Measurements from ENCODE around the gene CD226. TPM values are rescaled to one million over a fixed set of nuclear protein-coding genes. Genes with fewer than 3 reads are reported as not detected.

CD226 gene
- total and polyA plus RNA-seq, 10 of the 15 experiments (the other 5 are each of a cell fraction or from before 2014, with no cell fraction given): 12.9 to 68.8 (median 47.3) TPM

- TF ChIP-seq POLR2AphosphoS5 (IDR thresholded peaks at IDR 0.05; ENCODE audit: low read length) (no peak), TBL1XR1 (IDR thresholded peaks at IDR 0.05; ENCODE audit: low read depth, low read length) (no peak), NFYB (IDR thresholded peaks at IDR 0.05; ENCODE audit: insufficient read depth, low read depth, low read length) (no peak)
Measured at GRCh38 chr18:69961718-69962117, 14.0 kb upstream of the CD226 start (continued).

- H2AFZ ChIP-seq (ENCODE audit: control insufficient read depth, low read depth, low read length): no peak overlapping the region
- H3K36me3 ChIP-seq (ENCODE audit: control insufficient read depth in 2 of 2, insufficient read depth in 2 of 2, low read length in 1 of 2): no peaks in the 10 kb centered on the region
- no peaks in the 10 kb centered on the region; the same call in 2 of the 3 replicates for H3K9me3 ChIP-seq (replicated peaks; ENCODE audit: control insufficient read depth, insufficient read depth, low read length)
- in situ Hi-C loops (cut with MboI) (no loop called here), intact Hi-C loops (cut with micrococcal nuclease; ENCODE audit: unreplicated experiment) (loop anchor here (2.0 kb wide), 2 partner anchors 20 to 62 kb away; no protein-coding TSS in a partner anchor)
- H3K4me2 ChIP-seq (ENCODE audit: control insufficient read depth, insufficient read depth): 0 out of 2 replicates have a peak overlapping the region, but pooled peaks have one; percentile 49
- no peaks in the 10 kb centered on the region for H3K79me2 ChIP-seq (ENCODE audit: control insufficient read depth, insufficient read depth, low read length)
- no peaks in the 10 kb centered on the region for H4K20me1 ChIP-seq (ENCODE audit: control insufficient read depth, insufficient read depth)
- DNase-seq (ENCODE audit: low read depth, low spot score) (no peak), ATAC-seq (peak; percentile 62), FAIRE-seq (no peak)
- ChIA-PET POLR2A (no interaction called here), CTCF (interaction anchor here (0.7 to 2.3 kb wide), 7 partner anchors 23 to 336 kb away, joined by 3 to 12 read pairs (median 4); no protein-coding TSS in a partner anchor), RAD21 (ENCODE audit: unreplicated experiment) (interaction anchor here (0.9 to 2.5 kb wide), 10 partner anchors 12 to 112 kb away, joined by 3 to 11 read pairs (median 5); no protein-coding TSS in a partner anchor), SMC1A (ENCODE audit: uncharacterized antibody, unreplicated experiment) (interaction anchor here (0.5 to 2.4 kb wide), 19 partner anchors 12 to 186 kb away, joined by 3 to 19 read pairs (median 4); no protein-coding TSS in a partner anchor)
- WGBS (ENCODE audit: insufficient coverage, insufficient replicate concordance, low lambda C conversion rate, missing lambda C conversion rate): 5% methylated on average over 5 of the region's 5 CpGs
- BruUV-seq (replicated peaks): no TSS peak
- H3K9ac ChIP-seq (ENCODE audit: control insufficient read depth, insufficient read depth, low read length): no peak overlapping the region
- H3K4me1 ChIP-seq (ENCODE audit: control insufficient read depth, insufficient read depth, low read length): peaks cover 36% of the 10 kb centered on the region
- no peaks in the 10 kb centered on the region for H3K27me3 ChIP-seq (replicated peaks in 1 of 2; ENCODE audit: control insufficient read depth in 2 of 2, insufficient read depth in 2 of 2, low read length in 1 of 2)
- no peak overlapping the region for H3K4me3 ChIP-seq
- peak overlapping the region; percentile 70; the same call in 1 of the 2 replicates for H3K27ac ChIP-seq (ENCODE audit: control insufficient read depth, insufficient read depth)
- TF ChIP-seq ZBED1 (IDR thresholded peaks at IDR 0.05; ENCODE audit: borderline replicate concordance) (peak; percentile 100), SMAD5 (IDR thresholded peaks at IDR 0.05; ENCODE audit: low read depth) (no peak), RAD51 (IDR thresholded peaks at IDR 0.05) (peak; percentile 39; the same call in 1 of the 2 replicates), EP300 (IDR thresholded peaks at IDR 0.05; ENCODE audit: borderline replicate concordance in 1 of 2, control insufficient read depth in 1 of 2, low read depth in 2 of 2, low read length in 2 of 2) (peak in 1 of 2 experiments; percentile 25; a peak in 1 of 4 replicates), MAX (IDR thresholded peaks at IDR 0.05; ENCODE audit: low read depth, low read length) (no peak), DPF2 (IDR thresholded peaks at IDR 0.05) (0 out of 2 replicates have a peak, but pooled peaks have one; percentile 32), PML (IDR thresholded peaks at IDR 0.05; ENCODE audit: low read length) (no peak), RELB (IDR thresholded peaks at IDR 0.05; ENCODE audit: low read depth) (peak; percentile 42; the same call in 1 of the 2 replicates), IKZF1 (conservative IDR thresholded peaks at IDR 0.05) (peak; percentile 33; the same call in 1 of the 2 replicates), ZSCAN29 (IDR thresholded peaks at IDR 0.05) (no peak), RUNX3 (IDR thresholded peaks at IDR 0.05; ENCODE audit: low read length) (peak; percentile 34; the same call in 1 of the 2 replicates), BACH1 (IDR thresholded peaks at IDR 0.05; ENCODE audit: borderline replicate concordance) (peak; percentile 85; the same call in 1 of the 2 replicates), IKZF2 (IDR thresholded peaks at IDR 0.05) (peak; percentile 23 to 41; a peak in 2 of 4 replicates), ATF7 (IDR thresholded peaks at IDR 0.05; ENCODE audit: low read depth) (0 out of 2 replicates have a peak, but pooled peaks have one; percentile 18), ZNF687 (IDR thresholded peaks at IDR 0.05) (peak; percentile 20; the same call in 1 of the 2 replicates), ZNF622 (IDR thresholded peaks at IDR 0.05) (no peak)
Measured at GRCh38 chr18:69958422-69958821, 10.7 kb upstream of the CD226 start.
